GM12891 (cell line): ENCODE data around the gene SLC37A1.

ENCODE experiments used
- DNase-seq: peaks from one replicate; pipeline ENCODE4 v3.0.0; 2011; ENCODE audit warnings: low spot score; ENCODE audit not compliant: insufficient read length
- FAIRE-seq: peaks from 2 replicates; lab custom pipeline; 2011; peaks lifted over from hg19 to GRCh38; lab: Jason Lieb, UNC
- PAX5 ChIP-seq: IDR thresholded peaks from 2 replicates; pipeline ENCODE4 v1.6.1; 2011; ENCODE audit warnings: low read length, moderate library complexity, mild to moderate bottlenecking; ENCODE audit not compliant: insufficient read depth, severe bottlenecking
- POLR2A ChIP-seq: IDR thresholded peaks from 2 replicates; pipeline ENCODE4 v1.6.1; 2011; ENCODE audit warnings: low read depth, low read length, control low read depth
- POLR2AphosphoS5 ChIP-seq: IDR thresholded peaks from 2 replicates; pipeline ENCODE4 v1.6.1; 2011; ENCODE audit warnings: low read depth, low read length, control low read depth
- POU2F2 ChIP-seq: IDR thresholded peaks from 2 replicates; pipeline ENCODE4 v1.6.1; 2011; ENCODE audit warnings: low read depth, mild to moderate bottlenecking, control low read depth, low read length, moderate library complexity
- SPI1 ChIP-seq: IDR thresholded peaks from 2 replicates; pipeline ENCODE4 v1.6.1; 2011; ENCODE audit warnings: low read depth, low read length, control low read depth
- TAF1 ChIP-seq: IDR thresholded peaks from 2 replicates; pipeline ENCODE4 v1.6.1; 2011; ENCODE audit warnings: low read depth, low read length, control low read depth

SLC37A1 gene

DNA sequence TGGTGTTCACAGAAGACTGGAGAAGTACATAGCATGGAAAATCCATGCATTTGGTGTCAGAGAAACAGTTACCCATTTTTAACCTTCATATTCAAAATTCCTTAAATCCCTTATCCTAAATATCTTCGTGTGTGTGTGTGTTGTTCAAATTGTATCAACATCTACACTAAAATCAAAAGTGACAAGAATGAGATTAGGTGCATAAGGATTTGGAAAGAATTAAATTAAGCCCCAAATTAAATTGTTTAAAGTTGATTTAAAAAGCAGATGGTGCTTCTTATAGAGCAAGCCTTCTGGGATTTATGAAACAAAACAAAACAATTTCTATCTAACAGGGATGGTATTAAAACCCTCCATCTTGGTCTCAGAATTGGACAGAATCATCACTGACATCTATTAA lies 22.3 kb upstream of the SLC37A1 start:
- TF ChIP-seq SPI1, result no peak
- TF ChIP-seq TAF1, result no peak
- no peak for TF ChIP-seq POU2F2
- TF ChIP-seq POLR2AphosphoS5, result no peak
- TF ChIP-seq PAX5, result no peak
- TF ChIP-seq POLR2A, result no peak

DNA sequence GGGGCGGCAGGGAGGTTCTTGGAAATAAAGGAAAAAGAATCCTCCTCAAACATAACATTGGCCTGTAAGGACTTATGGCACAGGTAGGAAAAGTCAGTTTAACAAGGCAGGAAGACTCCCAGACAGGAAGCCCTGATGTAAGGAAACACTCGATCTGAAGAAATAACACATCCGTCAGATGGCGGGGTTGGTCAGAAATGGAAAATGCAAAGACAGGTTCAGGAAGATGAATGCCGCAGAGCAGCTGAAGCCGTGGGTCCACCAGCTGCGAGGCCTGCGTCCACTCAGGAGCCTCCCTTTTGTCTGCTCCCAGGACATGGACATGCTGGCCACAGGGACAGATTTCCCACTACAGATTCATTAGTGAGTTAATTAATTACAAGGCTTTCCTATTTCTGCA lies 21.5 kb upstream of the SLC37A1 start:
- DNase-seq (no peak), FAIRE-seq (no peak)
- TF ChIP-seq POU2F2 (no peak), SPI1 (no peak), TAF1 (no peak), POLR2A (no peak), POLR2AphosphoS5 (no peak), PAX5 (no peak)

More for the DNA sequence above, 22.3 kb upstream of the SLC37A1 start:
- FAIRE-seq (no peak), DNase-seq (no peak)

DNA sequence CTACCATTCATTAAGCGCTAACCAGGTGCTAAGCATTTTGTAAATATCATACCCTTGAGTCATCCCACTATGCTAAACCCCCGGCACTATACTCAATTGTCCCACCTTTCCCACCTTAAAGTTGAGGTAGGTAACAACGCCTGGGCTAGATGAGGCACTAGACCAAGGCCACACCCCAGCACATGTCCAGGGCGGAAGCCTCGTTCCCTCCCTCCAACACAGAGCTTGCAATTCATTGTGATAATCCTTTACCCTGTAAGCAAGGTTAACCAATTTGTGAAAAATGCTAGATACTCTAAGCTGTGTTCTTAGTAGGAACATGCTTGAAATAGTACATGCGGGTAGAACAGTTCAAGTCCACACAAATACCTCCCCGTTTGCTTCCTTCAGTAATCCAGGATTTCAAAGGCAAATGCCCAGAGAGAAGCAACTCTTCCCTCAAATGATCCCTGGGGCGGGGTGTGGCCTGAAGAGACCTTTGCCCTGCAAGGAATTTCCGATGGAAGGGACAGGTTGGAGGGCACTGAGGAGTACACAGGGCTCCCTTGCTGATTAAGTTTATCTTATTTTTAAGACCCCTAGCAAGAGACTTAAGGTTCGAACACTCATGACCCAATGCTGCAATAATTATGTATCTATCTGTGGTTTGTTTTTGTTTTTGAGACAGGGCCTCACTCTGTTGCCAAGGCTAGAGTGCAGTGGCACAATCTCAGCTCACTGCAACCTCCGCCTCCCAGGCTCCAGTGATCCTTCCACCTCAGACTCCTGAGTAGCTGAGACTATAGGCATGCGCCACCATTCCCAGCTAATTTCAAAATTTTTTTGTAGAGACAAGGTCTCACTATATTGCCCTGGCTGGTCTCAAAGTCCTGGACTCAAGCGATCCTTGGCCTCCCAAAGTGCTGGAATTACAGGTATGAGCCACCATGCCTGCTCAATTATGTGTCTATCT lies 20.3 kb upstream of the SLC37A1 start:
- no peak for FAIRE-seq
- no peak for DNase-seq

DNA sequence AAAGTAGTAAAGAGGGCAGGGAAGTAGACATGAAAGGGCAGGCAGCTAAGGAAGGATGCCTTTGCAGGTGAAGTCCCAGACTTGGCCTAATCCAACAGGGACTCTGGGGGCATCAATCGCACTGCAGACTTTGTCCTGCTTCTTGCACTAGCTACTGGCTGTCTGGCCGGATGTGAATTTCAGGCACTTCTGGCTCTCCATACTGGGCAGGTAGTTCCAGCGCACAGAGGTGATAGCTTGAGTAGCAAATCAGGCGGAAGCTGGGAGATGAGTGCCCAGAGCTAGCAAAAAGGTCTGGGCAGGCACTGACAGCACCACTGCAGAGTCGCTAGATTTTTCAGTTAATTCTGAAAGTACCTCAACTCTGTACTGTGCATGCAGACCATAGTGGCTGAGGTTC lies 18.6 kb upstream of the SLC37A1 start:
- FAIRE-seq (no peak), DNase-seq (no peak)
- TF ChIP-seq TAF1 (no peak), POU2F2 (no peak), POLR2AphosphoS5 (no peak), POLR2A (no peak), SPI1 (no peak), PAX5 (no peak)

More for the DNA sequence above, 20.3 kb upstream of the SLC37A1 start:
- TF ChIP-seq POLR2AphosphoS5 (no peak), PAX5 (no peak), POU2F2 (no peak), TAF1 (no peak), POLR2A (no peak)

DNA sequence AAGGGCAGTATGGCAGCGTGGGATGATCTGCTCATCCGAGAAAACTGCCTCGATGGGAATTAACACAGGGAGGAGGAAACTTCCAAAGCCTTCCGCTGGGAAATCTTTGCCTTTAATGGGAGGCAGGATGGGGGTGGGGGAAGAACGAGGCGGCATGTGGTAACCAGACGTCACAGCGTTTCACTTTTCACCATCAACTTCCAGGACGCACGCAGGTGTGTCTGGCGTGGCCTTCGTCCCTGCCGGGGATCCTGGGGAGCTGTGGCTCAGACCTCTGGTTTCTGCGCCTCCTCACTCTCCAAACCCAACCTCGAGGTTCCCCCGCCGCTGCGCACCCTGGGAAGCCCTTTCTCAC lies 17.9 kb upstream of the SLC37A1 start:
- no peak for TF ChIP-seq TAF1
- no peak for TF ChIP-seq POU2F2
- TF ChIP-seq SPI1, result no peak
- no peak for TF ChIP-seq POLR2AphosphoS5
- TF ChIP-seq PAX5, result no peak
- no peak for TF ChIP-seq POLR2A
- DNase-seq (no peak), FAIRE-seq (no peak)

DNA sequence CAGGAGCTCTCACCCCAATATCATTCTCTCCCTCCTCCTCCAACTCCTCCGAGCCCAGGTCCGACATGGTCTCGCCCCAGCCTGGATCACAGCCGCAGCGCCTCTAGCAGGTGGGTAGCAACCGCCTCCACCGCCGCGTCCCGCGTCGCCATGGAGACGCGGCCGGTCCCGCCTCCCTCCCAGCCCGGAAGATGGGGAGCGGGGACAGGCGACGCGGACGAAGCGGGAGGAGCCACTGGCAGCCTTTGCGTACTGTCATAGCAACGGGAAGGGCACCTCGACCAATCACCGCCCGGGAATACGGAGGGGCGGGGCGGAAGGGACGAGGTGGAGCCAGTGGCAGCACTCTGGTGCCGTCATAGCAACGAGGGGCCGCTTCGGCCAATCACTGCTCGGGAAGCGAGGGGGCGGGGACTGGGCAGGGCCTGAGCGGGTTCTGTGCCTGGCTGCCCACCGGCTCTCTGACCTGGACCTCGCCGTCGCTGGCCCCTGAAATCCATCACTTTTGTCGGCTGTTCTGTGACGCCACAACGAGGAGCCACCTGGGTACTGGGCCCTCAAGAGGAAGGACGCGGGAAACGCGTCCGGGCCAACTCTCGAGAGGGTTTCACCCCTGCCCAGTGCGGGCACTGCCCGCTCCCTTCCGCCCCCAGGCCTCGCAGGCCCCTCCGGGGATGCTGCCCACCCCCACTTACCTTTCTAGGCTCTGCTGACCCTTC lies 17.4 kb upstream of the SLC37A1 start, which contains the start of gene RSPH1:
TSS of gene RSPH1 (minus strand) at position 105 of the 719 bp plus-strand sequence. CDS start at position 67, 38 bp downstream.
- FAIRE-seq, result peak; percentile 100

DNA sequence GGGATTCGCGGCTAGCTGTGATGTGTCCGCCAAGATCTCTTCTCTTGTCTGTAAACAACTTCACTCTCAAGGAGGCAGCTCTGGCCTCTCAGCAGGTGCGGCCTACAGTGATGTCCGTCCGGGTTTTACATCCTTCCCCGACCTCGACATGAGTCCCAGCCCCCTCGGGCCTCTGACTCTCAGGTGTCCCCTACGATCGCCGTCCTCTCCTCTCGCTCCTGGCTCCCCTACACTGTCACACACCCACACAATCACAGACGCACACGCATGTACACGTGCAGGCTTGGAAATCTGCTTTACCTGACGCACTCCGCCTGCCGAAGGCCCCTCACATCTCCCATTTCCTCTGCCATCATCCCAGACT lies 16.8 kb upstream of the SLC37A1 start:
- no peak for DNase-seq

More for the DNA sequence above, 17.4 kb upstream of the SLC37A1 start, which contains the start of gene RSPH1:
- DNase-seq, result peak; percentile 96
- TF ChIP-seq PAX5 (no peak), POU2F2 (no peak), POLR2AphosphoS5 (no peak), TAF1 (no peak)

DNA sequence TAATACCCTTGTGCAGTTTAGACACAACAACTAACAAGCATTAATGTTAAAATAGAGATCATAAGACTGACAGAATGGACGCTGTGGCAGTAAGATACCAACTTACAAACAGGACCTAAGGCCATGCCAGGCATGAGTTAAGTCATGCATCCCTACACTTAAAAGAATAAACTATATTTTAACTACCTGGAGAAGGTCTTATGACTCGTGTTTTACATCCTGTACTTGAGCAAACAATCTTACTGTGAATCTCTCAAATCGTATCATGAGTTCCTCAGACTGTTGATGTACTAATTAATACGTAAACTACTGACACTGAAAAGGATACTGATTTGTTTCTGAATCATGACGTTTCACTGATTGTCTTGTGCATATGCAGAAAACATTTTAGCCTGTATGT lies 15.6 kb upstream of the SLC37A1 start:
- FAIRE-seq, result no peak
- DNase-seq, result no peak
- TF ChIP-seq TAF1 (no peak), PAX5 (no peak), POLR2AphosphoS5 (no peak), POLR2A (no peak), POU2F2 (no peak), SPI1 (no peak)

More for the DNA sequence above, 16.8 kb upstream of the SLC37A1 start:
- no peak for TF ChIP-seq POLR2AphosphoS5
- TF ChIP-seq PAX5, result no peak
- no peak for TF ChIP-seq POLR2A
- TF ChIP-seq POU2F2, result no peak
- peak; percentile 51 for FAIRE-seq

DNA sequence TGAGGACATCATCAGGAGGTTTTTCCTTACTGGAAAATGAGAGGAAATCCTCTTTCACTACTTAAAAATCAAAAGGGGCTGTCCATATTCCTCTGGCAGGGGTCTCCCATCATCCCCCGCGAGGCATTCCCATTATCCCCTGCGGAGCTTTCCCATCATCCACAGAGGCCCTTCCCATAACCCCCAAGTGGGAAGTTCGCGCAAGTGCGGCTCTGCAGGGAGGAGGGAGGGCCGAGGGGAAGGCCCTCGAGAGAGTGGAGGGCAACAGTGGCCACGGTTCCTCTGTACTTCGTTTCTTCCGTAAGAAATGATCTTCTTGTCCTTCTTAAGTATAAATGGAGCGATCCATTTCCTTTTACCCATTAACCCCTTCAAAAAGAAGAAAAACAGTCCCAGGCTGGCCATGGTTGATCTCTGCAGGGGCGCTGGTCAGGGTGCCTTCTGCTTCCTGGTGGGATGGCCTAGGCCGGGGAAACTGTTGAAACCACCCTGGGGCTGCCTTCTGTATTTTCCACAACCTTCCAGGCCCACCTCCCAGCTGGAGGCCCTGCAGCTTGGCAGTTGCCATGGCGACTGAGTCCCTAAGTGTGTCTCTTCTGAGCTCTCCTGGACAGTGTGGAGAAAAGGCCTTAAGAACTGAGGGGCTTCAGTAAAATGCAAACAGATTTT lies 14.1 kb upstream of the SLC37A1 start:
- no peak for FAIRE-seq
- DNase-seq, result no peak
- TF ChIP-seq POU2F2 (no peak), PAX5 (no peak), TAF1 (no peak), POLR2A (no peak), POLR2AphosphoS5 (no peak), SPI1 (no peak)
